H1 (cell line): ENCODE data around the gene ANKRD13C. TPM values are rescaled to one million over a fixed set of nuclear protein-coding genes. Genes with fewer than 3 reads are reported as not detected.

Experiments
- CHD7 ChIP-seq: fragments of 300-600 bp; sonication (generic); IDR thresholded peaks from 2 replicates; pipeline ENCODE4 v1.7.1; 2012; ENCODE audit warnings: low read length, moderate library complexity, mild to moderate bottlenecking, inconsistent platforms; ENCODE audit not compliant: insufficient replicate concordance
- polyA plus RNA-seq, 7 experiments: library from polyadenylated mRNA; depleted of rRNA in 3 of 7; stranded (reverse) in 5 of 7; unstranded in 2 of 7; fragments of >200 nt in 5 of 7; fragments of 200-250 nt in 2 of 7; gene quantifications; 1 replicate in 5 of 7; 2 replicates in 1 of 7; 4 replicates in 1 of 7; pipeline versions ENCODE4 v1.2.1 to v1.2.3, GENCODE V29; 2011 to 2013; ENCODE audit warnings: missing spikeins in 2 of 7, mixed read lengths in 2 of 7
- total RNA-seq: library from RNA; stranded (reverse); fragmentation: NEBNext Ultra II Directional; extraction: Animal tissue kit (Norgen Biotek cat#: 25700); gene quantifications from 2 replicates; pipeline ENCODE4 v1.2.1, GENCODE V29; 2021

Gene ANKRD13C
- total and polyA plus RNA-seq, 2 of the 8 experiments (the other 6 are each of a cell fraction or from before 2014, with no cell fraction given): 4.8 to 21.7 TPM

GRCh38 chr1:70221238-70222121, 133.0 kb downstream of the ANKRD13C start, which contains the start of gene SRSF11 (continued):
- no peak for TF ChIP-seq CHD7
